Measurements from ENCODE around the gene TMEM18.

Gene TMEM18

GRCh38 chr2:621303-622099, 55.7 kb downstream of the TMEM18 start:
- no peak for FAIRE-seq
- DNase-seq (ENCODE audit: low spot score) = no peak

- DNase-seq (ENCODE audit: low spot score) (no peak), FAIRE-seq (no peak)
Measured at GRCh38 chr2:620471-621302, 56.5 kb downstream of the TMEM18 start.

- no peak for FAIRE-seq
- no peak for DNase-seq (ENCODE audit: low spot score)
Measured at GRCh38 chr2:620004-620403, 57.2 kb downstream of the TMEM18 start.

GRCh38 chr2:618422-618990, 58.7 kb downstream of the TMEM18 start:
- no peak for DNase-seq (ENCODE audit: low spot score)
- FAIRE-seq = no peak

GRCh38 chr2:618005-618404, 59.2 kb downstream of the TMEM18 start:
- DNase-seq (ENCODE audit: low spot score) (no peak), FAIRE-seq (no peak)
